Measurements from ENCODE around the gene PNPLA7.
"Not testable (repeated sequence)": the region's sequence is repeated elsewhere in the genome, so short reads cannot be mapped to it uniquely, and the experiment has no call there.

PNPLA7 gene

GRCh38 chr9:137411260-137411644 is 138.9 kb downstream of the PNPLA7 start:
- no peak for DNase-seq

DNA sequence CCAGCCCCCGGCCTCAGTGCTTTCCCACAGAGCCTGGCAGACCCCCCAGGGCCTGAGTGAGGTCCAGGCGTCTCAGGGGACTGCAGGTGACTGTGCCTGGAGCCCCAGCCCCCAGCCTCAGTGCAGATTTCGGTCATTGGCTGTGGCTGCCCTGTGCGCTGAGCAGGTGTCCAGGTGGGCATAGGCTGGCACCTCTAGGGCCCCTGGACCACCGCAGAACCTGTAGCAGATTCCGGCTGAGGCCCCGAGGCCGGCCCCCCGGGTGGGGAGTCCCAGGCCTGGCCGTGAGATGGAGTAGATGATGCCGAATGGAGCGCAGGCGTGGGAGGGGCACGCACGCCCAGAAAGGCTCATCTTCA is 139.3 kb downstream of the PNPLA7 start:
- no peak for DNase-seq

- DNase-seq, result not testable (repeated sequence)
These were observed 139.8 kb downstream of the PNPLA7 start for GRCh38 chr9:137410236-137410890.

All from NCI-H446 (cell line).